Right lobe of liver (tissue), 6 donors: ENCODE data around the gene CYB561A3. TPM values are rescaled to one million over a fixed set of nuclear protein-coding genes. Genes with fewer than 3 reads are reported as not detected.

ENCODE experiments used
- ATAC-seq, 4 donors: fragments of 200-7000 bp; cut with Tn5 transposase; one replicate each; pipeline ENCODE4 v1.9.1; 2020; ENCODE audit warnings: mild to moderate bottlenecking in 4 of 4, moderate library complexity in 4 of 4
- DNase-seq, 3 donors: peaks; one replicate each; pipeline ENCODE4 v3.0.0-alpha.2; 2020
- H3K27ac ChIP-seq, 3 donors: fragments of 200-600 bp; one replicate each; pipeline ENCODE4 v1.8.0; 2022
- H3K27me3 ChIP-seq, 2 donors: fragments of 200-600 bp; one replicate each; pipeline ENCODE4 v1.8.0; 2022
- H3K36me3 ChIP-seq, 4 donors: fragments of 200-600 bp; sonication (generic) in 1 of 4; one replicate each; pipeline versions ENCODE4 v1.5.1 to v1.8.0; 2017 to 2022; ENCODE audit warnings: control low read depth in 1 of 4
- H3K4me1 ChIP-seq, 4 donors: fragments of 200-600 bp; sonication (generic) in 1 of 4; one replicate each; pipeline versions ENCODE4 v1.5.1 to v1.8.0; 2017 to 2022; ENCODE audit warnings: control low read depth in 1 of 4
- H3K4me3 ChIP-seq, 3 donors: fragments of 200-600 bp; one replicate each; pipeline ENCODE4 v1.8.0; 2022
- H3K9me3 ChIP-seq, 4 donors: fragments of 200-600 bp; sonication (generic) in 1 of 4; one replicate each; pipeline versions ENCODE4 v1.5.1 to v1.8.0; 2017 to 2022; ENCODE audit warnings: control low read depth in 1 of 4
- CTCF ChIP-seq, 4 donors: fragments of 200-600 bp in 3 of 4; fragments of 450-650 bp in 1 of 4; IDR thresholded peaks; one replicate each; pipeline versions ENCODE4 v1.5.1 to v1.8.0; 2016 to 2022; ENCODE audit warnings: antibody characterized with exemption in 4 of 4, mild to moderate bottlenecking in 2 of 4
- POLR2A ChIP-seq: fragments of 450-650 bp; IDR thresholded peaks from one replicate; pipeline ENCODE4 v1.6.1; 2017; ENCODE audit warnings: antibody characterized with exemption, mild to moderate bottlenecking
- WGBS: methylation state at CpG from one replicate; pipeline ENCODE4 v1.1.6; 2018; ENCODE audit warnings: low coverage, low lambda C conversion rate; ENCODE audit not compliant: insufficient coverage; ENCODE audit errors: missing lambda C conversion rate; 5-methylcytosine and 5-hydroxymethylcytosine counted together
- intact Hi-C, 2 donors: fragments of 100-400 bp; cut with DNase I; formaldehyde crosslinking; loops; one replicate each; pipeline versions ENCODE4 v1.11.2 to v1.14.1; 2022
- total RNA-seq, 6 experiments: library from RNA; depleted of rRNA in 2 of 6; stranded (reverse); fragments of >200 nt in 2 of 6; fragmentation: NEBNext Ultra II Directional in 3 of 6; extraction: Animal tissue kit (Norgen Biotek cat#: 25700) in 3 of 6; gene quantifications; one replicate each; pipeline versions ENCODE4 v1.1.0 to v1.2.4, GENCODE V29; 2016 to 2023
- donor health status: DM: no; HTN: yes; CAD: no.
- donor health status: DM: no; HTN: no; CAD: no.
- donor health status: DM: no; HTN: no; CAD: no.
- donor health status: DM: no; HTN: yes; CAD: no.
- donor health status: DM: no; HTN: yes; CAD: no.

CYB561A3 gene
- total RNA-seq, 6 experiments from 2014 or later = 25.6 to 41.8 (median 35.2) TPM

- 41% methylated on average over 13 of the region's 16 CpGs for WGBS
- Histone ChIP-seq H3K9me3 (no peaks in the 10 kb centered on the region), H3K27ac (peak overlapping the region; percentile 82 to 85 (median 83)), H3K4me1 (peaks cover 0 to 42% (median 15%) of the 10 kb centered on the region in 4 donors), H3K36me3 (peaks cover 0 to 25% (median 11%) of the 10 kb centered on the region in 4 donors), H3K4me3 (peak overlapping the region in 2 of 3 donors; percentile 50 to 94), H3K27me3 (no peaks in the 10 kb centered on the region)
- peak; percentile 41 for TF ChIP-seq POLR2A
- TF ChIP-seq CTCF (IDR thresholded peaks at IDR 0.05) = no peak
- ATAC-seq (peak; percentile 38 to 56 (median 46)), DNase-seq (peak in 2 of 3 donors; percentile 65 to 81)
- intact Hi-C loops = loop anchor here (5.0 kb wide), 2 partner anchors 48 to 53 kb away; no protein-coding TSS in a partner anchor
Observed at GRCh38 chr11:61334434-61335354, 27.0 kb downstream of the CYB561A3 start.

- no peak for DNase-seq
- intact Hi-C loops = no loop called here
- ATAC-seq = no peak
- Histone ChIP-seq H3K36me3 (peaks cover 0 to 25% (median 10%) of the 10 kb centered on the region in 4 donors), H3K4me3 (peak overlapping the region; percentile 94 to 98 (median 96)), H3K4me1 (peaks cover 0 to 42% (median 15%) of the 10 kb centered on the region in 4 donors), H3K9me3 (no peaks in the 10 kb centered on the region), H3K27ac (peak overlapping the region; percentile 82 to 85 (median 83)), H3K27me3 (no peaks in the 10 kb centered on the region)
- whole genome bisulfite sequencing = 7% methylated on average over 16 of the region's 19 CpGs
- TF ChIP-seq POLR2A = no peak
- TF ChIP-seq CTCF (IDR thresholded peaks at IDR 0.05) = no peak
Observed at GRCh38 chr11:61333550-61334433, 27.9 kb downstream of the CYB561A3 start.

GRCh38 chr11:61332797-61333549 is 28.7 kb downstream of the CYB561A3 start, which contains the start of the genes DDB1 and TKFC:
Gene DDB1 (minus strand): TSS chr11:61333105. CDS start chr11:61332968, 137 bp downstream.
Gene TKFC (plus strand): TSS chr11:61333228. CDS start chr11:61334729, 1,501 bp downstream.
- peak; percentile 85 for TF ChIP-seq POLR2A
- no peak for TF ChIP-seq CTCF (IDR thresholded peaks at IDR 0.05)
- intact Hi-C loops = no loop called here
- WGBS = 0% methylated on average over 10 of the region's 81 CpGs
- Histone ChIP-seq H3K36me3 (peaks cover 0 to 24% (median 10%) of the 10 kb centered on the region in 4 donors), H3K4me3 (peak within 1 kb of the TSS; percentile 94 to 98 (median 96)), H3K27ac (peak within 1 kb of the TSS; percentile 82 to 85 (median 83)), H3K4me1 (peaks cover 0 to 42% (median 15%) of the 10 kb centered on the region in 4 donors), H3K9me3 (no peaks in the 10 kb centered on the region), H3K27me3 (no peaks in the 10 kb centered on the region)
- peak; percentile 87 to 92 (median 90) for ATAC-seq
- peak; percentile 97 to 98 (median 97) for DNase-seq
